HG02623 (cell line): Measurements from ENCODE around the gene SLC16A10.
"Not testable (repeated sequence)": the region's sequence is repeated elsewhere in the genome, so short reads cannot be mapped to it uniquely, and the experiment has no call there.

Source experiments
- ATAC-seq: cut with Tn5 transposase; IDR thresholded peaks from one replicate; pipeline ENCODE4 v1.9.1; 2021; ENCODE audit warnings: moderate library complexity; ENCODE audit not compliant: unreplicated experiment

The SLC16A10 gene

GRCh38 chr6:111129013-111129412, 41.7 kb downstream of the SLC16A10 start:
- no peak for ATAC-seq

GRCh38 chr6:111131018-111131417, 43.7 kb downstream of the SLC16A10 start:
- ATAC-seq = not testable (repeated sequence)

GRCh38 chr6:111132669-111133068, 45.4 kb downstream of the SLC16A10 start:
- not testable (repeated sequence) for ATAC-seq

GRCh38 chr6:111134236-111134869, 47.0 kb downstream of the SLC16A10 start:
- ATAC-seq = not testable (repeated sequence)

GRCh38 chr6:111137489-111138093, 50.3 kb downstream of the SLC16A10 start:
- ATAC-seq = not testable (repeated sequence)

- no peak for ATAC-seq
Measured at GRCh38 chr6:111147440-111147839, 60.1 kb downstream of the SLC16A10 start.

- no peak for ATAC-seq
Measured at GRCh38 chr6:111148110-111148509, 60.8 kb downstream of the SLC16A10 start.

- no peak for ATAC-seq
Measured at GRCh38 chr6:111150577-111150976, 63.3 kb downstream of the SLC16A10 start.

- no peak for ATAC-seq
Measured at GRCh38 chr6:111154981-111155380, 67.7 kb downstream of the SLC16A10 start.

GRCh38 chr6:111157412-111157811, 70.1 kb downstream of the SLC16A10 start:
- ATAC-seq = no peak

GRCh38 chr6:111159633-111160032, 72.3 kb downstream of the SLC16A10 start:
- ATAC-seq = no peak

GRCh38 chr6:111161650-111162049, 74.3 kb downstream of the SLC16A10 start:
- no peak for ATAC-seq

GRCh38 chr6:111162504-111162903, 75.2 kb downstream of the SLC16A10 start:
- ATAC-seq = no peak

- ATAC-seq = no peak
Measured at GRCh38 chr6:111171577-111172400, 84.5 kb downstream of the SLC16A10 start.

GRCh38 chr6:111172563-111172962, 85.3 kb downstream of the SLC16A10 start:
- no peak for ATAC-seq

- ATAC-seq = no peak
Measured at GRCh38 chr6:111173341-111173740, 86.0 kb downstream of the SLC16A10 start.

- ATAC-seq = no peak
Measured at GRCh38 chr6:111173946-111174345, 86.6 kb downstream of the SLC16A10 start.

- ATAC-seq = no peak
Measured at GRCh38 chr6:111175109-111175508, 87.8 kb downstream of the SLC16A10 start.

- ATAC-seq = no peak
Measured at GRCh38 chr6:111176038-111176759, 88.9 kb downstream of the SLC16A10 start.

GRCh38 chr6:111176760-111177099, 89.4 kb downstream of the SLC16A10 start:
- ATAC-seq = no peak

- no peak for ATAC-seq
Measured at GRCh38 chr6:111177131-111177530, 89.8 kb downstream of the SLC16A10 start.
